PC-9 (cell line): ENCODE data around the gene TOMM20.

Source experiments
- EZH2 ChIP-seq: fragments of 200-600 bp; sonication (generic); IDR thresholded peaks from 2 replicates; pipeline ENCODE4 v1.8.0; 2017; ENCODE audit warnings: antibody characterized with exemption, low read depth
- TF ChIP-seq, protein P1 (sequence below): fragments of 200-600 bp; sonication (generic); conservative IDR thresholded peaks from 2 replicates; pipeline ENCODE4 v1.6.1; 2017; ENCODE audit warnings: mixed run types, antibody characterized with exemption, mild to moderate bottlenecking, moderate library complexity

GRCh38 chr1:235072096-235072495 lies 56.5 kb downstream of the TOMM20 start:
- TF ChIP-seq, protein P1, sequence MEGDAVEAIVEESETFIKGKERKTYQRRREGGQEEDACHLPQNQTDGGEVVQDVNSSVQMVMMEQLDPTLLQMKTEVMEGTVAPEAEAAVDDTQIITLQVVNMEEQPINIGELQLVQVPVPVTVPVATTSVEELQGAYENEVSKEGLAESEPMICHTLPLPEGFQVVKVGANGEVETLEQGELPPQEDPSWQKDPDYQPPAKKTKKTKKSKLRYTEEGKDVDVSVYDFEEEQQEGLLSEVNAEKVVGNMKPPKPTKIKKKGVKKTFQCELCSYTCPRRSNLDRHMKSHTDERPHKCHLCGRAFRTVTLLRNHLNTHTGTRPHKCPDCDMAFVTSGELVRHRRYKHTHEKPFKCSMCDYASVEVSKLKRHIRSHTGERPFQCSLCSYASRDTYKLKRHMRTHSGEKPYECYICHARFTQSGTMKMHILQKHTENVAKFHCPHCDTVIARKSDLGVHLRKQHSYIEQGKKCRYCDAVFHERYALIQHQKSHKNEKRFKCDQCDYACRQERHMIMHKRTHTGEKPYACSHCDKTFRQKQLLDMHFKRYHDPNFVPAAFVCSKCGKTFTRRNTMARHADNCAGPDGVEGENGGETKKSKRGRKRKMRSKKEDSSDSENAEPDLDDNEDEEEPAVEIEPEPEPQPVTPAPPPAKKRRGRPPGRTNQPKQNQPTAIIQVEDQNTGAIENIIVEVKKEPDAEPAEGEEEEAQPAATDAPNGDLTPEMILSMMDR = no peak
- TF ChIP-seq EZH2 = no peak
